B cell (primary cell): ENCODE results near the gene HAS3.

Experiments
- EZH2 ChIP-seq: IDR thresholded peaks from 2 replicates; pipeline ENCODE4 v1.6.1; 2012; ENCODE audit warnings: borderline replicate concordance, low read depth, mild to moderate bottlenecking, moderate library complexity, low read length; ENCODE audit not compliant: insufficient read depth, poor library complexity, severe bottlenecking
- TF ChIP-seq, protein P1 (sequence below): fragments of 200-600 bp; IDR thresholded peaks from one replicate; pipeline ENCODE4 v1.8.0; 2022; ENCODE audit warnings: antibody characterized with exemption, mild to moderate bottlenecking

DNA sequence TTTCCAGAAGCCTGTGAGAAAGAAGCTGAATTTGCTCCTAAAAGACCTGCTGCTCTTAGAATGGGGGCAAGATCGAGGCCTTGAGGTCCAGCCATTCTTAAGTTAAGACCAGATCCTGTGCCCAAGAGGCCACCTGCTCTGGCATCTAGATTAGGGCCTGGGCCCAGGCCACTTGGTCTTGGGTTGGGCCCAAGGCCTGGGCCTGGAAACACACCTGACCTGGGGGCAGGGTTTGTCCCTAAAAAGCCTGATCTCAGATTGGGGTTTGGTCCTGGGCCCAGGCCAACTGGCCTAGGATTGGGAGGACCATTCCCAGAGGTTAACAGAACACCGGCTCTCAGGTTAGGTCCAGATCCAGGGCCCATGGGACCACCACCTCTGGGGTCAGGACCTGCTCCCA lies 14.1 kb downstream of the HAS3 start:
- TF ChIP-seq, protein P1, sequence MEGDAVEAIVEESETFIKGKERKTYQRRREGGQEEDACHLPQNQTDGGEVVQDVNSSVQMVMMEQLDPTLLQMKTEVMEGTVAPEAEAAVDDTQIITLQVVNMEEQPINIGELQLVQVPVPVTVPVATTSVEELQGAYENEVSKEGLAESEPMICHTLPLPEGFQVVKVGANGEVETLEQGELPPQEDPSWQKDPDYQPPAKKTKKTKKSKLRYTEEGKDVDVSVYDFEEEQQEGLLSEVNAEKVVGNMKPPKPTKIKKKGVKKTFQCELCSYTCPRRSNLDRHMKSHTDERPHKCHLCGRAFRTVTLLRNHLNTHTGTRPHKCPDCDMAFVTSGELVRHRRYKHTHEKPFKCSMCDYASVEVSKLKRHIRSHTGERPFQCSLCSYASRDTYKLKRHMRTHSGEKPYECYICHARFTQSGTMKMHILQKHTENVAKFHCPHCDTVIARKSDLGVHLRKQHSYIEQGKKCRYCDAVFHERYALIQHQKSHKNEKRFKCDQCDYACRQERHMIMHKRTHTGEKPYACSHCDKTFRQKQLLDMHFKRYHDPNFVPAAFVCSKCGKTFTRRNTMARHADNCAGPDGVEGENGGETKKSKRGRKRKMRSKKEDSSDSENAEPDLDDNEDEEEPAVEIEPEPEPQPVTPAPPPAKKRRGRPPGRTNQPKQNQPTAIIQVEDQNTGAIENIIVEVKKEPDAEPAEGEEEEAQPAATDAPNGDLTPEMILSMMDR, result no peak
- no peak for TF ChIP-seq EZH2
